H9 (cell line): ENCODE data around the gene GABBR2. TPM values are rescaled to one million over a fixed set of nuclear protein-coding genes. Genes with fewer than 3 reads are reported as not detected.

Source experiments
- DNase-seq: peaks from one replicate; pipeline ENCODE4 v3.0.0-alpha.2; 2017
- H2AFZ ChIP-seq: one replicate; pipeline ENCODE4 v1.6.1; 2013; ENCODE audit warnings: mild to moderate bottlenecking, low read length, control low read depth, moderate library complexity
- H2AK5ac ChIP-seq: 2 replicates; pipeline ENCODE4 v1.6.1; 2013; ENCODE audit warnings: low read length, control low read depth, mixed read lengths; ENCODE audit not compliant: insufficient read length
- H2BK120ac ChIP-seq: one replicate; pipeline ENCODE4 v1.6.1; 2013; ENCODE audit warnings: low read depth, mild to moderate bottlenecking, low read length, control low read depth, inconsistent platforms; ENCODE audit not compliant: poor library complexity, severe bottlenecking
- H2BK12ac ChIP-seq: 2 replicates; pipeline ENCODE4 v1.6.1; 2013; ENCODE audit warnings: low read length, control low read depth, mixed read lengths, low read depth; ENCODE audit not compliant: insufficient read length
- H2BK15ac ChIP-seq: 2 replicates; pipeline ENCODE4 v1.6.1; 2013; ENCODE audit warnings: low read depth, low read length, control low read depth
- H2BK20ac ChIP-seq: one replicate; pipeline ENCODE4 v1.6.1; 2013; ENCODE audit warnings: low read depth, mild to moderate bottlenecking, low read length, control low read depth, inconsistent platforms; ENCODE audit not compliant: poor library complexity, severe bottlenecking
- H2BK5ac ChIP-seq: 2 replicates; pipeline ENCODE4 v1.6.1; 2013; ENCODE audit warnings: low read length, control low read depth, mixed read lengths; ENCODE audit not compliant: insufficient read length
- H3K14ac ChIP-seq: 2 replicates; pipeline ENCODE4 v1.6.1; 2013; ENCODE audit warnings: low read length, control low read depth; ENCODE audit not compliant: insufficient read depth
- H3K18ac ChIP-seq: 2 replicates; pipeline ENCODE4 v1.6.1; 2013; ENCODE audit warnings: low read depth, mild to moderate bottlenecking, mixed read lengths, low read length, control low read depth; ENCODE audit not compliant: insufficient read length
- H3K23ac ChIP-seq: 2 replicates; pipeline ENCODE4 v1.6.1; 2013; ENCODE audit warnings: low read length, control low read depth, mixed read lengths, low read depth; ENCODE audit not compliant: insufficient read length
- H3K23me2 ChIP-seq: 2 replicates; pipeline ENCODE4 v1.6.1; 2013; ENCODE audit warnings: low read depth, mild to moderate bottlenecking, mixed read lengths, low read length, control low read depth; ENCODE audit not compliant: insufficient read length, poor library complexity, severe bottlenecking
- H3K27ac ChIP-seq: 2 replicates; pipeline ENCODE4 v1.5.1; 2013; ENCODE audit warnings: low read length, control low read depth, mixed read lengths, low read depth; ENCODE audit not compliant: insufficient read length
- H3K27me3 ChIP-seq: 2 replicates; pipeline ENCODE4 v1.6.1; 2013; ENCODE audit warnings: low read length, control low read depth, inconsistent platforms; ENCODE audit not compliant: insufficient read depth
- H3K4ac ChIP-seq: 2 replicates; pipeline ENCODE4 v1.6.1; 2013; ENCODE audit warnings: low read depth, mild to moderate bottlenecking, control low read depth, inconsistent platforms, low read length, moderate library complexity
- H3K4me1 ChIP-seq: 2 replicates; pipeline ENCODE4 v1.6.1; 2013; ENCODE audit warnings: low read length, control low read depth, inconsistent platforms; ENCODE audit not compliant: insufficient read depth
- H3K4me2 ChIP-seq: 2 replicates; pipeline ENCODE4 v1.6.1; 2013; ENCODE audit warnings: low read length, control low read depth, mixed read lengths; ENCODE audit not compliant: insufficient read length, insufficient read depth
- H3K56ac ChIP-seq: 2 replicates; pipeline ENCODE4 v1.6.1; 2013; ENCODE audit warnings: low read depth, mild to moderate bottlenecking, mixed read lengths, low read length, control low read depth; ENCODE audit not compliant: insufficient read length
- H3K79me1 ChIP-seq: 2 replicates; pipeline ENCODE4 v1.6.1; 2013; ENCODE audit warnings: low read depth, mild to moderate bottlenecking, moderate library complexity, low read length, control low read depth, inconsistent platforms; ENCODE audit not compliant: insufficient read depth, poor library complexity, severe bottlenecking
- H3K79me2 ChIP-seq: 2 replicates; pipeline ENCODE4 v1.6.1; 2013; ENCODE audit warnings: low read length, control low read depth, inconsistent platforms; ENCODE audit not compliant: insufficient read depth
- H3K9ac ChIP-seq: 2 replicates; pipeline ENCODE4 v1.6.1; 2013; ENCODE audit warnings: low read length, control low read depth, mixed read lengths; ENCODE audit not compliant: insufficient read length; ENCODE audit errors: extremely low read depth
- H3K9me3 ChIP-seq: one replicate; pipeline ENCODE4 v1.6.1; 2013; ENCODE audit warnings: low read depth, low read length, inconsistent platforms; ENCODE audit not compliant: control insufficient read depth
- H3T11ph ChIP-seq: one replicate; pipeline ENCODE4 v1.6.1; 2013; ENCODE audit warnings: mild to moderate bottlenecking, low read length, control low read depth, inconsistent platforms
- H4K20me1 ChIP-seq: one replicate; pipeline ENCODE4 v1.6.1; 2013; ENCODE audit not compliant: control insufficient read depth, insufficient read length, insufficient read depth
- H4K5ac ChIP-seq: 2 replicates; pipeline ENCODE4 v1.6.1; 2013; ENCODE audit warnings: low read depth, mild to moderate bottlenecking, mixed read lengths, low read length, control low read depth; ENCODE audit not compliant: insufficient read length
- H4K8ac ChIP-seq: replicated peaks from 2 replicates; pipeline ENCODE4 v1.6.1; 2013; ENCODE audit warnings: low read length, control low read depth, mixed read lengths, low read depth; ENCODE audit not compliant: insufficient read length
- H4K91ac ChIP-seq: 2 replicates; pipeline ENCODE4 v1.6.1; 2013; ENCODE audit warnings: low read depth, mild to moderate bottlenecking, moderate library complexity, mixed read lengths, low read length, control low read depth; ENCODE audit not compliant: insufficient read length
- H3K27ac Mint-ChIP-seq, 3 experiments: 2 replicates in 2 of 3; 3 replicates in 1 of 3; pipeline ENCODE4 v1.8.0; 2020 to 2021; ENCODE audit warnings: mixed read lengths in 3 of 3, mild to moderate bottlenecking in 1 of 3, moderate library complexity in 1 of 3
- H3K27me3 Mint-ChIP-seq: 2 replicates; pipeline ENCODE4 v1.8.0; 2021; ENCODE audit warnings: low read depth, mild to moderate bottlenecking, moderate library complexity, mixed read lengths
- H3K36me3 Mint-ChIP-seq, 3 experiments: 2 replicates in 2 of 3; 3 replicates in 1 of 3; pipeline ENCODE4 v1.8.0; 2020 to 2021; ENCODE audit warnings: low read depth in 3 of 3, mixed read lengths in 3 of 3; ENCODE audit not compliant: insufficient read depth in 1 of 3
- H3K4me1 Mint-ChIP-seq, 2 experiments: 2 replicates each; pipeline ENCODE4 v1.8.0; 2020; ENCODE audit warnings: mixed read lengths in 2 of 2
- H3K4me3 Mint-ChIP-seq, 2 experiments: 2 replicates in 1 of 2; 3 replicates in 1 of 2; pipeline ENCODE4 v1.8.0; 2020 to 2021; ENCODE audit warnings: mild to moderate bottlenecking in 2 of 2, mixed read lengths in 2 of 2, moderate library complexity in 1 of 2
- H3K9me3 Mint-ChIP-seq, 2 experiments: 2 replicates in 1 of 2; 3 replicates in 1 of 2; pipeline ENCODE4 v1.8.0; 2020; ENCODE audit warnings: mild to moderate bottlenecking in 2 of 2, mixed read lengths in 2 of 2, moderate library complexity in 1 of 2
- WGBS: extraction: QIAGEN DNeasy Blood & Tissue Kit; methylation state at CpG from one replicate; pipeline ENCODE4 v1.1.7; 2013; ENCODE audit warnings: missing lambda C conversion rate, low lambda C conversion rate, mixed read lengths; ENCODE audit not compliant: insufficient read length; ENCODE audit errors: extremely low coverage; 5-methylcytosine and 5-hydroxymethylcytosine counted together
- total RNA-seq: library from RNA; stranded (reverse); gene quantifications from 2 replicates; pipeline ENCODE4 v1.2.1, GENCODE V29; 2021
- TF ChIP-seq, protein P1 (sequence below): fragments of 200-600 bp; sonication (generic); conservative IDR thresholded peaks from 3 replicates; pipeline ENCODE4 v1.8.0; 2021; ENCODE audit warnings: antibody characterized with exemption, mild to moderate bottlenecking

The GABBR2 gene
- total RNA-seq, 1 experiment from 2014 or later: 0.66 TPM

DNA sequence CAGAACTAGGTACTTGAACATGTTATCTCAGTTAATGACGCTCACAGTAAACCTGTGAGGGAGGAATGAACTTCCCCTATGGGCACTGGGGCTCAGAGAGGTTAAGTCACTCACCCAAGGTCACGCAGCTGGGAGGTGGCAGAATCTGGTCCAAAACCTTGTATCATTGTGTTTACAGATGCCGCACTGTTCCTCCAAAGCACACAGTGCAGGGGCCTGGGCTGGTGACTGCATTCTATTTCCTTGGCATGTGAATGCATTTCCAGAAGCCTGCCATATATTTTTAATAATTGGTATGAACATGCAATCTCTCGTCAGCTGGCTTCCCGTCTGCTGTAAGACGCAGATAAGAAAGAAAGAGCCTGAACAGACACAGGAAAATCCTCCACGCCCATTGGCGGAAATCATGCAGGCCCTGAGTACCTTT, 376.3 kb downstream of the GABBR2 start:
- no peaks in the 10 kb centered on the region for H3K9me3 ChIP-seq
- H3K4ac ChIP-seq: no peak overlapping the region
- H3K27ac Mint-ChIP-seq: no peak overlapping the region
- TF ChIP-seq, protein P1, sequence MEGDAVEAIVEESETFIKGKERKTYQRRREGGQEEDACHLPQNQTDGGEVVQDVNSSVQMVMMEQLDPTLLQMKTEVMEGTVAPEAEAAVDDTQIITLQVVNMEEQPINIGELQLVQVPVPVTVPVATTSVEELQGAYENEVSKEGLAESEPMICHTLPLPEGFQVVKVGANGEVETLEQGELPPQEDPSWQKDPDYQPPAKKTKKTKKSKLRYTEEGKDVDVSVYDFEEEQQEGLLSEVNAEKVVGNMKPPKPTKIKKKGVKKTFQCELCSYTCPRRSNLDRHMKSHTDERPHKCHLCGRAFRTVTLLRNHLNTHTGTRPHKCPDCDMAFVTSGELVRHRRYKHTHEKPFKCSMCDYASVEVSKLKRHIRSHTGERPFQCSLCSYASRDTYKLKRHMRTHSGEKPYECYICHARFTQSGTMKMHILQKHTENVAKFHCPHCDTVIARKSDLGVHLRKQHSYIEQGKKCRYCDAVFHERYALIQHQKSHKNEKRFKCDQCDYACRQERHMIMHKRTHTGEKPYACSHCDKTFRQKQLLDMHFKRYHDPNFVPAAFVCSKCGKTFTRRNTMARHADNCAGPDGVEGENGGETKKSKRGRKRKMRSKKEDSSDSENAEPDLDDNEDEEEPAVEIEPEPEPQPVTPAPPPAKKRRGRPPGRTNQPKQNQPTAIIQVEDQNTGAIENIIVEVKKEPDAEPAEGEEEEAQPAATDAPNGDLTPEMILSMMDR: no peak
- no peaks in the 10 kb centered on the region for H3K79me1 ChIP-seq
- H3K36me3 Mint-ChIP-seq: no peaks in the 10 kb centered on the region
- H2BK120ac ChIP-seq: no peak overlapping the region
- no peak overlapping the region for H3K4me3 Mint-ChIP-seq
- no peak overlapping the region for H2BK15ac ChIP-seq
- H3K27me3 Mint-ChIP-seq: no peaks in the 10 kb centered on the region
- H3K4me1 ChIP-seq: no peaks in the 10 kb centered on the region
- H3K18ac ChIP-seq: no peak overlapping the region
- no peak overlapping the region for H4K91ac ChIP-seq
- H4K8ac ChIP-seq: no peak overlapping the region
- no peak overlapping the region for H4K5ac ChIP-seq
- no peak overlapping the region for H3K56ac ChIP-seq
- no peak overlapping the region for H2AFZ ChIP-seq
- H3K23ac ChIP-seq: no peak overlapping the region
- no peaks in the 10 kb centered on the region for H3K23me2 ChIP-seq
- no peaks in the 10 kb centered on the region for H3K79me2 ChIP-seq
- no CpG with 5 or more reads among the region's 8 CpGs for WGBS
- no peaks in the 10 kb centered on the region for H3K9me3 Mint-ChIP-seq
- H3T11ph ChIP-seq: no peak overlapping the region
- H4K20me1 ChIP-seq: no peaks in the 10 kb centered on the region
- H2BK5ac ChIP-seq: no peak overlapping the region
- H2BK12ac ChIP-seq: no peak overlapping the region
- H3K14ac ChIP-seq: no peak overlapping the region
- no peaks in the 10 kb centered on the region for H3K27me3 ChIP-seq
- H3K27ac ChIP-seq: no peak overlapping the region
- no peak overlapping the region for H3K4me2 ChIP-seq
- H3K4me1 Mint-ChIP-seq: no peaks in the 10 kb centered on the region
- no peak for DNase-seq
- no peak overlapping the region for H3K9ac ChIP-seq
- H2AK5ac ChIP-seq: no peak overlapping the region
- no peak overlapping the region for H2BK20ac ChIP-seq
